WTC11 (cell line): ENCODE results near the gene CDK9. TPM values are rescaled to one million over a fixed set of nuclear protein-coding genes. Genes with fewer than 3 reads are reported as not detected.
A peak's percentile ranks its signal among the peaks of the same experiment; 100 is the strongest.

Experiments used
- ATAC-seq: fragments of 200-7000 bp; cut with Tn5 transposase; 2 replicates; pipeline ENCODE4 v1.10.0; 2021; ENCODE audit warnings: mild to moderate bottlenecking, moderate library complexity
- CTCF ChIA-PET: fragments of 300-600 bp; sonication (Branson Sonifier 250); formaldehyde crosslinking; loops from one replicate; lab custom pipeline; 2021; ENCODE audit warnings: antibody characterized with exemption; lab: Charles Lee
- POLR2A ChIA-PET: fragments of 350-600 bp; sonication (Branson Sonifier 250); formaldehyde crosslinking; loops from one replicate; lab custom pipeline; 2021; ENCODE audit warnings: antibody characterized with exemption; lab: Charles Lee
- DNase-seq: peaks from one replicate; pipeline ENCODE4 v3.0.0; 2021; ENCODE audit warnings: low spot score
- H3K27ac Mint-ChIP-seq: 2 replicates; pipeline ENCODE4 v1.8.0; 2021; ENCODE audit warnings: mixed read lengths
- H3K27me3 Mint-ChIP-seq: 2 replicates; pipeline ENCODE4 v1.8.0; 2021; ENCODE audit warnings: low read depth, mild to moderate bottlenecking, moderate library complexity, mixed read lengths
- H3K36me3 Mint-ChIP-seq: 2 replicates; pipeline ENCODE4 v1.8.0; 2021; ENCODE audit warnings: mixed read lengths
- H3K4me1 Mint-ChIP-seq: 2 replicates; pipeline ENCODE4 v1.8.0; 2022; ENCODE audit warnings: mixed read lengths
- H3K4me3 Mint-ChIP-seq: 2 replicates; pipeline ENCODE4 v1.8.0; 2021; ENCODE audit warnings: mild to moderate bottlenecking, moderate library complexity, mixed read lengths
- H3K9me3 Mint-ChIP-seq: 2 replicates; pipeline ENCODE4 v1.8.0; 2021; ENCODE audit warnings: mixed read lengths
- ARID4B ChIP-seq: sonication (generic); formaldehyde crosslinking; IDR thresholded peaks from 2 replicates; pipeline ENCODE4 v1.8.0; 2023; ENCODE audit warnings: missing genetic modification reagents, mild to moderate bottlenecking, borderline replicate concordance
- ATF1 ChIP-seq: sonication (generic); formaldehyde crosslinking; IDR thresholded peaks from 2 replicates; pipeline ENCODE4 v1.8.1; 2023; ENCODE audit warnings: mild to moderate bottlenecking, moderate library complexity, missing genetic modification reagents
- CTCF ChIP-seq: fragments of 200-600 bp; IDR thresholded peaks from 2 replicates; pipeline ENCODE4 v1.8.0; 2022; ENCODE audit warnings: antibody characterized with exemption
- ELF4 ChIP-seq: sonication (generic); formaldehyde crosslinking; IDR thresholded peaks from 2 replicates; pipeline ENCODE4 v1.8.1; 2022; ENCODE audit warnings: low read depth, mild to moderate bottlenecking, moderate library complexity, missing genetic modification reagents
- ESRRA ChIP-seq: sonication (generic); formaldehyde crosslinking; IDR thresholded peaks from 2 replicates; pipeline ENCODE4 v1.8.1; 2022; ENCODE audit warnings: mild to moderate bottlenecking, missing genetic modification reagents, borderline replicate concordance
- FOXJ3 ChIP-seq: sonication (generic); formaldehyde crosslinking; IDR thresholded peaks from 2 replicates; pipeline ENCODE4 v1.9.0; 2021; ENCODE audit warnings: missing genetic modification reagents, mild to moderate bottlenecking, borderline replicate concordance
- FOXP4 ChIP-seq: sonication (generic); formaldehyde crosslinking; IDR thresholded peaks from 2 replicates; pipeline ENCODE4 v1.8.0; 2022; ENCODE audit warnings: mild to moderate bottlenecking, missing genetic modification reagents
- GABPB1 ChIP-seq: sonication (generic); formaldehyde crosslinking; IDR thresholded peaks from 2 replicates; pipeline ENCODE4 v1.8.1; 2023; ENCODE audit warnings: mild to moderate bottlenecking, missing genetic modification reagents
- IRF2 ChIP-seq: sonication (generic); formaldehyde crosslinking; IDR thresholded peaks from 2 replicates; pipeline ENCODE4 v1.8.0; 2022; ENCODE audit warnings: low read depth, missing genetic modification reagents, borderline replicate concordance
- KAT7 ChIP-seq: sonication (generic); formaldehyde crosslinking; IDR thresholded peaks from 2 replicates; pipeline ENCODE4 v1.8.1; 2023; ENCODE audit warnings: missing genetic modification reagents, mild to moderate bottlenecking, borderline replicate concordance
- NFATC4 ChIP-seq: fragments of 250-450 bp; sonication (Bioruptor Pico); IDR thresholded peaks from 2 replicates; pipeline ENCODE4 v1.9.0; 2021; ENCODE audit warnings: mild to moderate bottlenecking
- NR2C2 ChIP-seq: sonication (generic); formaldehyde crosslinking; IDR thresholded peaks from 2 replicates; pipeline ENCODE4 v1.8.0; 2022; ENCODE audit warnings: mild to moderate bottlenecking, missing genetic modification reagents
- OVOL2 ChIP-seq: fragments of 250-450 bp; sonication (Bioruptor Pico); IDR thresholded peaks from 2 replicates; pipeline ENCODE4 v1.9.0; 2021; ENCODE audit warnings: mild to moderate bottlenecking, borderline replicate concordance
- SOX15 ChIP-seq: fragments of 250-450 bp; sonication (Bioruptor Pico); IDR thresholded peaks from 2 replicates; pipeline ENCODE4 v1.9.0; 2021; ENCODE audit warnings: mild to moderate bottlenecking
- TEAD1 ChIP-seq: sonication (generic); formaldehyde crosslinking; IDR thresholded peaks from 2 replicates; pipeline ENCODE4 v1.8.0; 2022; ENCODE audit warnings: mild to moderate bottlenecking, missing genetic modification reagents
- ZNF121 ChIP-seq: sonication (generic); formaldehyde crosslinking; IDR thresholded peaks from 2 replicates; pipeline ENCODE4 v1.8.0; 2023; ENCODE audit warnings: missing genetic modification reagents
- ZNF219 ChIP-seq: sonication (generic); formaldehyde crosslinking; IDR thresholded peaks from 2 replicates; pipeline ENCODE4 v1.8.0; 2023; ENCODE audit warnings: missing genetic modification reagents, mild to moderate bottlenecking, borderline replicate concordance
- ZNF232 ChIP-seq: sonication (generic); formaldehyde crosslinking; IDR thresholded peaks from 2 replicates; pipeline ENCODE4 v1.8.0; 2022; ENCODE audit warnings: mild to moderate bottlenecking, missing genetic modification reagents
- total RNA-seq: library from RNA; stranded (reverse); gene quantifications from 3 replicates; pipeline ENCODE4 v1.2.3, GENCODE V29; 2021
- TF ChIP-seq, protein P1 (sequence below): fragments of 250-450 bp; sonication (Bioruptor Pico); IDR thresholded peaks from 2 replicates; pipeline ENCODE4 v1.9.0; 2021; ENCODE audit warnings: moderate library complexity, mild to moderate bottlenecking, inconsistent platforms, borderline replicate concordance
- TF ChIP-seq, protein P2 (sequence below): sonication (generic); formaldehyde crosslinking; IDR thresholded peaks from 2 replicates; pipeline ENCODE4 v1.8.1; 2022; ENCODE audit warnings: low read depth, missing genetic modification reagents, borderline replicate concordance
- TF ChIP-seq, protein P3 (sequence below): sonication (generic); formaldehyde crosslinking; IDR thresholded peaks from 2 replicates; pipeline ENCODE4 v1.8.1; 2023; ENCODE audit warnings: mild to moderate bottlenecking, missing genetic modification reagents
- TF ChIP-seq, protein P4 (sequence below): sonication (generic); formaldehyde crosslinking; IDR thresholded peaks from 2 replicates; pipeline ENCODE4 v1.8.1; 2023; ENCODE audit warnings: mild to moderate bottlenecking, missing genetic modification reagents

CDK9 gene
- total RNA-seq, 1 experiment from 2014 or later: 111 TPM

GRCh38 chr9:127751269-127752054 lies 34.4 kb upstream of the CDK9 start (continued):
- TF ChIP-seq CTCF: no peak
- TF ChIP-seq ARID4B (CRISPR knock-in tag): peak; percentile 78; the same call in 1 of the 2 replicates
- TF ChIP-seq FOXP4 (CRISPR knock-in tag): peak; percentile 25; the same call in 1 of the 2 replicates
- no peak for TF ChIP-seq OVOL2
- TF ChIP-seq NFATC4: no peak
- TF ChIP-seq, all 79 proteins: peak for 6

- Mint-ChIP-seq H3K27me3 (peaks cover 54% of the 10 kb centered on the region), H3K9me3 (no peaks in the 10 kb centered on the region), H3K27ac (no peak overlapping the region), H3K36me3 (no peaks in the 10 kb centered on the region), H3K4me1 (peaks cover 4% of the 10 kb centered on the region; the same call in 1 of the 2 replicates), H3K4me3 (no peak overlapping the region)
- no peak for ATAC-seq
- ChIA-PET POLR2A (interaction anchor here (1.1 kb wide), 1 partner anchor 10 kb away, joined by 3 read pairs; no protein-coding TSS in a partner anchor), CTCF (interaction anchor here (2.9 kb wide), 1 partner anchor 116 kb away, joined by 10 read pairs; no protein-coding TSS in a partner anchor)
- DNase-seq: no peak
- TF ChIP-seq ZNF232: no peak
- TF ChIP-seq ELF4 (CRISPR knock-in tag): no peak
- TF ChIP-seq, protein P1, sequence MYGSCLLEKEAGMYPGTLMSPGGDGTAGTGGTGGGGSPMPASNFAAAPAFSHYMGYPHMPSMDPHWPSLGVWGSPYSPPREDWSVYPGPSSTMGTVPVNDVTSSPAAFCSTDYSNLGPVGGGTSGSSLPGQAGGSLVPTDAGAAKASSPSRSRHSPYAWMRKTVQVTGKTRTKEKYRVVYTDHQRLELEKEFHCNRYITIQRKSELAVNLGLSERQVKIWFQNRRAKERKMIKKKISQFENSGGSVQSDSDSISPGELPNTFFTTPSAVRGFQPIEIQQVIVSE: no peak
- TF ChIP-seq, protein P2, sequence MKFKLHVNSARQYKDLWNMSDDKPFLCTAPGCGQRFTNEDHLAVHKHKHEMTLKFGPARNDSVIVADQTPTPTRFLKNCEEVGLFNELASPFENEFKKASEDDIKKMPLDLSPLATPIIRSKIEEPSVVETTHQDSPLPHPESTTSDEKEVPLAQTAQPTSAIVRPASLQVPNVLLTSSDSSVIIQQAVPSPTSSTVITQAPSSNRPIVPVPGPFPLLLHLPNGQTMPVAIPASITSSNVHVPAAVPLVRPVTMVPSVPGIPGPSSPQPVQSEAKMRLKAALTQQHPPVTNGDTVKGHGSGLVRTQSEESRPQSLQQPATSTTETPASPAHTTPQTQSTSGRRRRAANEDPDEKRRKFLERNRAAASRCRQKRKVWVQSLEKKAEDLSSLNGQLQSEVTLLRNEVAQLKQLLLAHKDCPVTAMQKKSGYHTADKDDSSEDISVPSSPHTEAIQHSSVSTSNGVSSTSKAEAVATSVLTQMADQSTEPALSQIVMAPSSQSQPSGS: no peak
- no peak for TF ChIP-seq KAT7 (CRISPR knock-in tag)
- TF ChIP-seq TEAD1 (CRISPR knock-in tag): no peak
- TF ChIP-seq ZNF121: no peak
- TF ChIP-seq FOXJ3 (CRISPR knock-in tag): no peak
- no peak for TF ChIP-seq ESRRA (CRISPR knock-in tag)
- TF ChIP-seq GABPB1 (CRISPR knock-in tag): no peak
- no peak for TF ChIP-seq ATF1 (CRISPR knock-in tag)
- TF ChIP-seq, protein P3, sequence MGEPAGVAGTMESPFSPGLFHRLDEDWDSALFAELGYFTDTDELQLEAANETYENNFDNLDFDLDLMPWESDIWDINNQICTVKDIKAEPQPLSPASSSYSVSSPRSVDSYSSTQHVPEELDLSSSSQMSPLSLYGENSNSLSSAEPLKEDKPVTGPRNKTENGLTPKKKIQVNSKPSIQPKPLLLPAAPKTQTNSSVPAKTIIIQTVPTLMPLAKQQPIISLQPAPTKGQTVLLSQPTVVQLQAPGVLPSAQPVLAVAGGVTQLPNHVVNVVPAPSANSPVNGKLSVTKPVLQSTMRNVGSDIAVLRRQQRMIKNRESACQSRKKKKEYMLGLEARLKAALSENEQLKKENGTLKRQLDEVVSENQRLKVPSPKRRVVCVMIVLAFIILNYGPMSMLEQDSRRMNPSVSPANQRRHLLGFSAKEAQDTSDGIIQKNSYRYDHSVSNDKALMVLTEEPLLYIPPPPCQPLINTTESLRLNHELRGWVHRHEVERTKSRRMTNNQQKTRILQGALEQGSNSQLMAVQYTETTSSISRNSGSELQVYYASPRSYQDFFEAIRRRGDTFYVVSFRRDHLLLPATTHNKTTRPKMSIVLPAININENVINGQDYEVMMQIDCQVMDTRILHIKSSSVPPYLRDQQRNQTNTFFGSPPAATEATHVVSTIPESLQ (CRISPR knock-in tag): no peak
- TF ChIP-seq ZNF219: no peak
- no peak for TF ChIP-seq SOX15 (CRISPR knock-in tag)
- TF ChIP-seq IRF2 (CRISPR knock-in tag): no peak
- no peak for TF ChIP-seq NR2C2 (CRISPR knock-in tag)
- TF ChIP-seq, protein P4, sequence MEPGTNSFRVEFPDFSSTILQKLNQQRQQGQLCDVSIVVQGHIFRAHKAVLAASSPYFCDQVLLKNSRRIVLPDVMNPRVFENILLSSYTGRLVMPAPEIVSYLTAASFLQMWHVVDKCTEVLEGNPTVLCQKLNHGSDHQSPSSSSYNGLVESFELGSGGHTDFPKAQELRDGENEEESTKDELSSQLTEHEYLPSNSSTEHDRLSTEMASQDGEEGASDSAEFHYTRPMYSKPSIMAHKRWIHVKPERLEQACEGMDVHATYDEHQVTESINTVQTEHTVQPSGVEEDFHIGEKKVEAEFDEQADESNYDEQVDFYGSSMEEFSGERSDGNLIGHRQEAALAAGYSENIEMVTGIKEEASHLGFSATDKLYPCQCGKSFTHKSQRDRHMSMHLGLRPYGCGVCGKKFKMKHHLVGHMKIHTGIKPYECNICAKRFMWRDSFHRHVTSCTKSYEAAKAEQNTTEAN (CRISPR knock-in tag): no peak
Measured at GRCh38 chr9:127753148-127753547, 32.7 kb upstream of the CDK9 start.
